Naive thymus-derived CD4-positive, alpha-beta T cell (primary cell): ENCODE measurements around the gene ASS1. TPM values are rescaled to one million over a fixed set of nuclear protein-coding genes. Genes with fewer than 3 reads are reported as not detected.

Experiments used
- ATAC-seq: fragments of 150-1000 bp; cut with Tn5 transposase; 2 replicates; pipeline ENCODE4 v1.10.0; 2021; ENCODE audit warnings: mild to moderate bottlenecking, moderate library complexity
- CTCF ChIA-PET: fragments of 350-600 bp; sonication (Branson Sonifier 250); formaldehyde crosslinking; loops from one replicate; lab custom pipeline; 2021; ENCODE audit warnings: antibody characterized with exemption; lab: Charles Lee
- POLR2A ChIA-PET: fragments of 350-600 bp; sonication (Branson Sonifier 250); formaldehyde crosslinking; loops from one replicate; lab custom pipeline; 2021; ENCODE audit warnings: antibody characterized with exemption, inconsistent platforms; lab: Charles Lee
- DNase-seq, 9 donors: peaks; one replicate each; pipeline versions ENCODE4 v3.0.0 to v3.0.0-alpha.2; 2020 to 2022; ENCODE audit warnings: mixed read lengths in 1 of 9
- H3K27ac ChIP-seq: one replicate; pipeline ENCODE4 v1.7.0; 2013; ENCODE audit warnings: mild to moderate bottlenecking, low read depth, low read length, moderate library complexity
- H3K27me3 ChIP-seq, 2 donors: one replicate each; pipeline ENCODE4 v1.7.0; 2013; ENCODE audit warnings: low read length in 2 of 2, mild to moderate bottlenecking in 2 of 2, moderate library complexity in 2 of 2; ENCODE audit not compliant: control insufficient read depth in 2 of 2, insufficient read depth in 2 of 2
- H3K36me3 ChIP-seq, 3 experiments: 1 replicate in 2 of 3; 2 replicates in 1 of 3; pipeline ENCODE4 v1.7.0; 2013; ENCODE audit warnings: low read length in 3 of 3, mild to moderate bottlenecking in 3 of 3, moderate library complexity in 1 of 3; ENCODE audit not compliant: insufficient read depth in 3 of 3, control insufficient read depth in 2 of 3
- H3K4me1 ChIP-seq, 2 donors: one replicate each; pipeline ENCODE4 v1.7.0; 2013; ENCODE audit warnings: low read length in 2 of 2, mild to moderate bottlenecking in 2 of 2, moderate library complexity in 1 of 2; ENCODE audit not compliant: control insufficient read depth in 2 of 2, insufficient read depth in 2 of 2
- H3K4me3 ChIP-seq: 2 replicates; pipeline ENCODE4 v1.7.0; 2013; ENCODE audit warnings: mild to moderate bottlenecking, low read length
- H3K9me3 ChIP-seq, 3 experiments: 1 replicate in 2 of 3; 2 replicates in 1 of 3; pipeline ENCODE4 v1.7.0; 2013; ENCODE audit warnings: low read length in 3 of 3; ENCODE audit not compliant: control insufficient read depth in 2 of 3
- H3K27ac Mint-ChIP-seq, 9 donors: one replicate each; pipeline ENCODE4 v1.8.0; 2020 to 2022; ENCODE audit warnings: mixed read lengths in 9 of 9, mild to moderate bottlenecking in 8 of 9, moderate library complexity in 5 of 9, inconsistent platforms in 2 of 9
- H3K27me3 Mint-ChIP-seq, 5 donors: one replicate each; pipeline ENCODE4 v1.8.0; 2021 to 2022; ENCODE audit warnings: mixed read lengths in 5 of 5, mild to moderate bottlenecking in 1 of 5
- H3K36me3 Mint-ChIP-seq, 5 donors: one replicate each; pipeline ENCODE4 v1.8.0; 2020 to 2022; ENCODE audit warnings: mixed read lengths in 5 of 5, mild to moderate bottlenecking in 3 of 5, inconsistent platforms in 1 of 5
- H3K4me1 Mint-ChIP-seq, 7 donors: one replicate each; pipeline ENCODE4 v1.8.0; 2020 to 2022; ENCODE audit warnings: mixed read lengths in 7 of 7, mild to moderate bottlenecking in 3 of 7, inconsistent platforms in 1 of 7
- H3K4me3 Mint-ChIP-seq, 10 donors: one replicate each; pipeline ENCODE4 v1.8.0; 2020 to 2022; ENCODE audit warnings: mild to moderate bottlenecking in 10 of 10, mixed read lengths in 10 of 10, moderate library complexity in 6 of 10, inconsistent platforms in 2 of 10
- H3K9me3 Mint-ChIP-seq, 11 donors: one replicate each; pipeline ENCODE4 v1.8.0; 2020 to 2022; ENCODE audit warnings: mixed read lengths in 11 of 11, mild to moderate bottlenecking in 4 of 11, inconsistent platforms in 1 of 11, moderate library complexity in 1 of 11
- intact Hi-C, 2 donors: fragments of 100-400 bp; cut with micrococcal nuclease; formaldehyde crosslinking; loops; one replicate each; pipeline ENCODE4 v1.15.1; 2023
- polyA plus RNA-seq, 2 donors: library from polyadenylated mRNA; unstranded; fragments of 300-500 nt; fragmentation: Illumina TruSeq; gene quantifications; one replicate each; pipeline ENCODE4 v1.2.3, GENCODE V29; 2021
- total RNA-seq, 6 experiments: library from RNA in 5 of 6; stranded (reverse) in 5 of 6; gene quantifications; 1 replicate in 5 of 6; 2 replicates in 1 of 6; pipeline ENCODE4 v1.2.3 and lab custom pipeline; 2021 to 2026

Gene ASS1
- total and polyA plus RNA-seq, 7 experiments from 2014 or later = 0.50 to 5.8 TPM; not detected in 5

DNA sequence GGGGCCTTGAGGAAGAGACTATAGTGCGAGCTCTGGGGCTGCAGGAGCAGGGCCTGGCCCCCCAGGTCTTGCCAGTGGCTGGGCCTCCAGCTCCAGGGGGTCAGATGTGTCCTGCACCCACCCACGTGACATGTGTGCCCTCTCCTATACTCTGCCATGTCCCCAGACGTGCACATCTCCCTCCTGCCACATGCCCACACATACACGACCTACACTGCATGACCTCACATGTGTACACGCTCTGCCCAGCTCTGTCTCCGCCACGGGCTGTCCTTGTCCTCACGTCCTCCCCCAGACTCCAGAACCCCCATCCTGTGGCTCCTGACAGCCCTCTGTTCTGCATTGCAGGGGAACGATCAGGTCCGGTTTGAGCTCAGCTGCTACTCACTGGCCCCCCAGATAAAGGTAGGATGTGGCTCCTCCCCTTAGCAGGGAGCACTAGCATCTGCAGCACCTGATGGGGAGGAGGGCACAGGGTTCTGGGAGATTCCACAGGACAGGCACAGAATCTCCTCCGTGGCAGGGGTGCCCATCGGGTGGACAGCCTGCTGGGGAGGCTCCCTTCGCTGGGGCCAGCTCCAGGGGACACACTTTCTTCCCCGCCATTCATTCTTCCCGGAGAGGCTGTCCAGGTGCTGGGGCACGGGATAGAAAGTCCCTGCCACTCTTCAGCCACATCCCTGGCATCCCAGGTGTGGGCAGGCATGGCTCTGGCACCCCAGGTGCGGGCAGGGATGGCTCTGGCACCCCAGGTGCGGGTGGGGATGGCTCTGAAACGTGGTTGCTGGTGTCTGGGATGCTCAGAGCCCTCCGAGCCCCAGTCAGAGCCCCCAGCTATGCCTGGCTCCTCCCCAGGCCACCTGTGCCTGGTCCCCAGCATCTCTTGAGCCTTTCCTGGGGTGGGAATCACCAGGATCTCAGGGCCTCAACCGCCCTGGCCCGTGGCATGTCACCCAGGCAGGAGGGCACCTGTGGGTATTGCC, 19.3 kb downstream of the ASS1 start:
- CTCF ChIA-PET = interaction anchor here (1.6 to 8.9 kb wide), 2 partner anchors 219 to 582 kb away, joined by 4 to 87 read pairs; no protein-coding TSS in a partner anchor
- peaks cover 22 to 48% (median 32%) of the 10 kb centered on the region in 5 donors for H3K27me3 Mint-ChIP-seq

DNA sequence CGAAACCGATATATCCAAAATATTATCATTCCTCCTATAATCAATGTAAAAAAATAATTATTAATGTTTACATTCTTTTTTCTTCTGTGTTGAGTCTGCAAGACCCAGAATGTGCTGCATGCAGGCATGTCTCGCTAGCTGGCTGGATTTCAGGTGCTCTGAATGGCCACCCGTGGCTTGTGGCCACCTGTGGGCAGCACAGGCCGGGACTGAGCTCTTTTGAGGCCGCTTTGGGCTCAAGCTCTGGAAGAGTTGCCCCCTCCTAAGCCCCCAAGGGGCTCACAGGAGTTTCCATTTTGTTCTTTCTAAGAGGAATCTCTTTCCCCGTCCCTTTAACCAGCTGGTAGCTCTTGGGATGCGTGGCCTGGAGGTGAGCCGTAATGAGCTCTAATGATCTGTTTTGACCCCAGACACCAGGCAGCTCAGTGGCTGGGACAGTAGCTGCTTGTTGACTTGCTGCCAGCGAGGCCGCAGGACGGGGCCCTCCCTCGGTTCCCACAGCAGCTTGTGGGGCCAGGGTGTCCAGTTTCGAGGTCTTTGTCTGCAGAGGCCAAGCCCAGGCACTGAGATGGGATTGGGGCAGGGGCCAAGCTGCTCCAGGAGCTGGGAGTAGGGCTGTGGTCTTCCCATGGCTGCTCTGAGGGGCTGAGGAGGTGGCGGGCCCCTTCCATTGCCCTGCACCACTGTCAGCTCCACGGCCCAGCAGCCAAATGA, 20.8 kb downstream of the ASS1 start:
- CTCF ChIA-PET = interaction anchor here (0.6 to 8.9 kb wide), 3 partner anchors 12 to 217 kb away, joined by 3 to 87 read pairs (median 3); no protein-coding TSS in a partner anchor
- H3K4me1 ChIP-seq = no peaks in the 10 kb centered on the region
- intact Hi-C loops = no loop called here
- Mint-ChIP-seq H3K4me1 (peaks cover 0 to under 1% (median 0%) of the 10 kb centered on the region in 7 donors), H3K27ac (no peak overlapping the region), H3K27me3 (peaks cover 15 to 45% (median 29%) of the 10 kb centered on the region in 5 donors), H3K36me3 (no peaks in the 10 kb centered on the region), H3K9me3 (no peaks in the 10 kb centered on the region), H3K4me3 (no peak overlapping the region)
- no peak overlapping the region for H3K4me3 ChIP-seq
- POLR2A ChIA-PET = no interaction called here
- peaks cover 0 to 9% of the 10 kb centered on the region in 2 donors for H3K27me3 ChIP-seq
- no peaks in the 10 kb centered on the region for H3K9me3 ChIP-seq
- ATAC-seq (no peak), DNase-seq (no peak)
- H3K36me3 ChIP-seq = no peaks in the 10 kb centered on the region
- no peak overlapping the region for H3K27ac ChIP-seq

More for the DNA sequence above, 19.3 kb downstream of the ASS1 start:
- Mint-ChIP-seq H3K9me3 (no peaks in the 10 kb centered on the region), H3K4me3 (no peak overlapping the region), H3K4me1 (peaks cover 0 to 1% (median 0%) of the 10 kb centered on the region in 7 donors), H3K27ac (no peak overlapping the region), H3K36me3 (no peaks in the 10 kb centered on the region)
- Histone ChIP-seq H3K4me1 (no peaks in the 10 kb centered on the region), H3K36me3 (no peaks in the 10 kb centered on the region), H3K27me3 (peaks cover 0 to 9% of the 10 kb centered on the region in 2 donors), H3K27ac (no peak overlapping the region), H3K4me3 (no peak overlapping the region), H3K9me3 (no peaks in the 10 kb centered on the region)
- intact Hi-C loops = no loop called here
- POLR2A ChIA-PET = no interaction called here
- no peak for ATAC-seq
- DNase-seq = no peak

- intact Hi-C loops = no loop called here
- POLR2A ChIA-PET = no interaction called here
- Histone ChIP-seq H3K27me3 (peaks cover 0 to 5% of the 10 kb centered on the region in 2 donors), H3K4me1 (no peaks in the 10 kb centered on the region), H3K9me3 (no peaks in the 10 kb centered on the region), H3K4me3 (no peak overlapping the region), H3K27ac (no peak overlapping the region), H3K36me3 (no peaks in the 10 kb centered on the region)
- Mint-ChIP-seq H3K9me3 (no peaks in the 10 kb centered on the region), H3K36me3 (no peaks in the 10 kb centered on the region), H3K4me3 (no peak overlapping the region), H3K27ac (no peak overlapping the region), H3K4me1 (no peaks in the 10 kb centered on the region), H3K27me3 (peaks cover 17 to 52% (median 33%) of the 10 kb centered on the region in 5 donors)
- CTCF ChIA-PET = interaction anchor here (8.9 kb wide), 1 partner anchor 216 kb away, joined by 87 read pairs; no protein-coding TSS in a partner anchor
- DNase-seq (no peak), ATAC-seq (no peak)
Observed at GRCh38 chr9:130466537-130467217, 21.9 kb downstream of the ASS1 start.

DNA sequence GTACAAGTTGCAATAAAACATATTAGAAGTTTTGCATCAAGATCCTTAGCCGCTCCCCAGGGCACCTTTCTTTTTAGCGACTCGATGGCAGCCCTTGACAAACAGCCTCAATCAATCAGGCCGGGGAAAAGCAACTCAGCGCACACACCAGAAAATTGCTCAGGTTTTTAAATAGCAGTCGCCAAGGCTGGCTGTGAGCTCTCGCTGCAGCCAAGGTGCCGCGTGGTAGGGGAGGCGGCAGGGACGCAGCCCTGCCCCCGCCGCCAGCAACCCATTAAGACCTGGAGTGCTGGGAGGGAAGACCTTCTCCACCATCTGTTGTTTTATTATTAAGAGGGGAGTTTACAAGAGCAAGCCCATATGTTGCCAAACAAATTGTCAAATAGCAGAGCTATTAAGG, 22.6 kb downstream of the ASS1 start:
- Histone ChIP-seq H3K9me3 (no peaks in the 10 kb centered on the region), H3K4me3 (no peak overlapping the region), H3K27me3 (peaks cover 0 to 4% of the 10 kb centered on the region in 2 donors), H3K36me3 (no peaks in the 10 kb centered on the region), H3K4me1 (no peaks in the 10 kb centered on the region), H3K27ac (no peak overlapping the region)
- Mint-ChIP-seq H3K27ac (no peak overlapping the region), H3K4me1 (no peaks in the 10 kb centered on the region), H3K27me3 (peaks cover 20 to 57% (median 37%) of the 10 kb centered on the region in 5 donors), H3K4me3 (no peak overlapping the region), H3K36me3 (no peaks in the 10 kb centered on the region), H3K9me3 (no peaks in the 10 kb centered on the region)
- ChIA-PET CTCF (interaction anchor here (8.9 kb wide), 1 partner anchor 215 kb away, joined by 87 read pairs; no protein-coding TSS in a partner anchor), POLR2A (no interaction called here)
- intact Hi-C loops = no loop called here
- ATAC-seq = no peak
- no peak for DNase-seq

DNA sequence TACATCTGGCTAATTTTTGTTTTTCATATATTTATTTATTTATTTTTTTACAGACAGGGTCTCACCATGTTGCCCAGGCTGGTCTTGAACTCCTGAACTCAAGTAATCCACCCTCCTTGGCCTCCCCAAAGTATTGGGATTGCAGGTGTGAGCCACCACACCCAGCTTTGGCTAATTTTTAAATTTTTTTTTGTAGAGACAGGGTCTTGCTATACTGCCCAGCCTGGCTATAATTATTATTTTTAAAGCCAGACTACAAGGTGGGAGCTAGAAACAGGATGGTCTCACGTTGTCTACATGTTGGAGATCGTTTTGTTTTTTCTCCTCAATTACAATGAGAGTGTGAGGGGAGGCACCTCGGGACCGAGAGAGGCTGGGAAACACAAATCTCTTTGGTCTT, 23.8 kb downstream of the ASS1 start:
- CTCF ChIA-PET = no interaction called here
- H3K27me3 ChIP-seq = peaks cover 0 to 10% of the 10 kb centered on the region in 2 donors
- POLR2A ChIA-PET = no interaction called here

GRCh38 chr9:130470269-130470668, 25.5 kb downstream of the ASS1 start:
- ATAC-seq (no peak), DNase-seq (no peak)
- Histone ChIP-seq H3K4me1 (no peaks in the 10 kb centered on the region), H3K9me3 (no peaks in the 10 kb centered on the region), H3K27me3 (peaks cover 0 to 12% of the 10 kb centered on the region in 2 donors), H3K4me3 (no peak overlapping the region), H3K36me3 (no peaks in the 10 kb centered on the region), H3K27ac (no peak overlapping the region)
- intact Hi-C loops = no loop called here
- ChIA-PET POLR2A (no interaction called here), CTCF (no interaction called here)
- no peak overlapping the region for H3K4me3 Mint-ChIP-seq
- no peaks in the 10 kb centered on the region for H3K36me3 Mint-ChIP-seq
- peaks cover 0 to 3% (median 0%) of the 10 kb centered on the region in 7 donors for H3K4me1 Mint-ChIP-seq
- peaks cover 15 to 49% (median 47%) of the 10 kb centered on the region in 5 donors for H3K27me3 Mint-ChIP-seq
- no peaks in the 10 kb centered on the region for H3K9me3 Mint-ChIP-seq
- no peak overlapping the region for H3K27ac Mint-ChIP-seq

More for the DNA sequence above, 23.8 kb downstream of the ASS1 start:
- ATAC-seq (no peak), DNase-seq (no peak)
- Mint-ChIP-seq H3K36me3 (no peaks in the 10 kb centered on the region), H3K9me3 (no peaks in the 10 kb centered on the region), H3K4me1 (no peaks in the 10 kb centered on the region), H3K27me3 (peaks cover 20 to 62% (median 41%) of the 10 kb centered on the region in 5 donors), H3K27ac (no peak overlapping the region), H3K4me3 (no peak overlapping the region)
- Histone ChIP-seq H3K27ac (no peak overlapping the region), H3K9me3 (no peaks in the 10 kb centered on the region), H3K4me1 (no peaks in the 10 kb centered on the region), H3K36me3 (no peaks in the 10 kb centered on the region), H3K4me3 (no peak overlapping the region)
- intact Hi-C loops = no loop called here
